Endothelial cell of umbilical vein (primary cell): ENCODE measurements around the gene PNPO. TPM values are rescaled to one million over a fixed set of nuclear protein-coding genes. Genes with fewer than 3 reads are reported as not detected.

ENCODE experiments used
- BruUV-seq: library from RNA; stranded (reverse); fragments of 400-500 nt; replicated peaks from 2 replicates; lab custom pipeline; 2021; lab: Mats Ljungman, UMichigan
- CTCF ChIA-PET: fragments of 300-600, 350-600 bp; sonication (Branson Sonifier 250); formaldehyde crosslinking; loops from one replicate; lab custom pipeline; 2021; ENCODE audit warnings: antibody characterized with exemption, inconsistent platforms; lab: Charles Lee
- POLR2A ChIA-PET: fragments of 300-600, 350-600 bp; sonication (Branson Sonifier 250); formaldehyde crosslinking; loops from one replicate; lab custom pipeline; 2021; ENCODE audit warnings: antibody characterized with exemption, inconsistent platforms; lab: Charles Lee
- DNase-seq: peaks from one replicate; pipeline ENCODE4 v3.0.0-alpha.2; 2011; ENCODE audit warnings: low read depth, low spot score
- FAIRE-seq: peaks from 2 replicates; lab custom pipeline; 2011; peaks lifted over from hg19 to GRCh38; lab: Jason Lieb, UNC
- H2AFZ ChIP-seq: 2 replicates; pipeline ENCODE4 v1.6.0; 2012; ENCODE audit warnings: low read depth, low read length, control low read depth, inconsistent platforms
- H3K27ac ChIP-seq: 2 replicates; pipeline ENCODE4 v1.5.1; 2011; ENCODE audit warnings: low read depth, mild to moderate bottlenecking, control low read depth, low read length, moderate library complexity; ENCODE audit not compliant: insufficient read depth
- H3K27me3 ChIP-seq, 2 experiments: 2 replicates each; pipeline versions ENCODE4 v1.6.0 to v1.6.1; 2011; ENCODE audit warnings: low read length in 2 of 2, mixed read lengths in 1 of 2; ENCODE audit not compliant: control insufficient read depth in 2 of 2, insufficient read depth in 2 of 2
- H3K36me3 ChIP-seq, 2 experiments: 2 replicates in 1 of 2; 3 replicates in 1 of 2; pipeline ENCODE4 v1.5.1; 2011; ENCODE audit warnings: low read length in 2 of 2, mild to moderate bottlenecking in 1 of 2, moderate library complexity in 1 of 2; ENCODE audit not compliant: control insufficient read depth in 2 of 2, insufficient read depth in 2 of 2; ENCODE audit errors: extremely low read depth in 1 of 2
- H3K4me1 ChIP-seq: 3 replicates; pipeline ENCODE4 v1.5.1; 2011; ENCODE audit warnings: mild to moderate bottlenecking, low read length; ENCODE audit not compliant: control insufficient read depth, insufficient read depth; ENCODE audit errors: extremely low read depth
- H3K4me2 ChIP-seq: 2 replicates; pipeline ENCODE4 v1.6.1; 2011; ENCODE audit warnings: low read length, control low read depth, mixed read lengths; ENCODE audit not compliant: insufficient read depth
- H3K4me3 ChIP-seq, 3 experiments: fragments of 200-600 bp in 1 of 3; sonication (generic), shearing (Covaris generic) in 1 of 3; replicated peaks in 1 of 3; 2 replicates each; pipeline ENCODE4 v1.5.1; 2011 to 2016; ENCODE audit warnings: control low read depth in 3 of 3, low read length in 3 of 3, mild to moderate bottlenecking in 2 of 3, inconsistent platforms in 1 of 3, low read depth in 1 of 3, moderate library complexity in 1 of 3; ENCODE audit not compliant: insufficient read depth in 1 of 3
- H3K79me2 ChIP-seq: 2 replicates; pipeline ENCODE4 v1.6.0; 2012; ENCODE audit warnings: low read length, inconsistent platforms; ENCODE audit not compliant: control insufficient read depth, insufficient read depth
- H3K9ac ChIP-seq: replicated peaks from 2 replicates; pipeline ENCODE3; 2011; ENCODE audit warnings: low read length, control low read depth; ENCODE audit not compliant: insufficient read depth; ENCODE audit errors: extremely low read depth
- H3K9me1 ChIP-seq: replicated peaks from 3 replicates; pipeline ENCODE4 v1.6.0; 2011; ENCODE audit warnings: mild to moderate bottlenecking, low read length; ENCODE audit not compliant: control insufficient read depth, insufficient read depth; ENCODE audit errors: extremely low read depth
- H3K9me3 ChIP-seq: replicated peaks from 2 replicates; pipeline ENCODE4 v1.5.1; 2012; ENCODE audit warnings: low read length, inconsistent platforms; ENCODE audit not compliant: control insufficient read depth, insufficient read depth
- H4K20me1 ChIP-seq: replicated peaks from 2 replicates; pipeline ENCODE3; 2011; ENCODE audit warnings: mild to moderate bottlenecking, low read length; ENCODE audit not compliant: control insufficient read depth, insufficient read depth; ENCODE audit errors: extremely low read depth
- CTCF ChIP-seq, 2 donors: IDR thresholded peaks; 1 replicate in 1 of 2; 2 replicates in 1 of 2; pipeline ENCODE4 v1.5.1; 2011; ENCODE audit warnings: low read length in 2 of 2, mild to moderate bottlenecking in 2 of 2, moderate library complexity in 2 of 2, control low read depth in 1 of 2, inconsistent platforms in 1 of 2, low read depth in 1 of 2; ENCODE audit not compliant: insufficient read depth in 1 of 2; ENCODE audit errors: extremely low read depth in 1 of 2
- EZH2 ChIP-seq: IDR thresholded peaks from 2 replicates; pipeline ENCODE4 v1.6.1; 2012; ENCODE audit warnings: borderline replicate concordance, low read depth, mild to moderate bottlenecking, moderate library complexity, low read length, inconsistent platforms; ENCODE audit not compliant: severe bottlenecking
- FOS ChIP-seq: IDR thresholded peaks from 2 replicates; pipeline ENCODE4 v1.6.1; 2011; ENCODE audit warnings: mild to moderate bottlenecking, low read length, moderate library complexity, borderline replicate concordance; ENCODE audit not compliant: insufficient read depth
- GATA2 ChIP-seq: IDR thresholded peaks from 2 replicates; pipeline ENCODE4 v1.7.0; 2011; ENCODE audit warnings: low read depth, mild to moderate bottlenecking, moderate library complexity, mixed read lengths, low read length; ENCODE audit not compliant: insufficient read length, insufficient read depth
- JUN ChIP-seq: IDR thresholded peaks from 2 replicates; pipeline ENCODE4 v1.6.1; 2011; ENCODE audit warnings: borderline replicate concordance, low read depth; ENCODE audit not compliant: insufficient read length, insufficient read depth
- MYC ChIP-seq: IDR thresholded peaks from one replicate; pipeline ENCODE4 v1.6.1; 2011; ENCODE audit warnings: mild to moderate bottlenecking, low read depth, low read length
- POLR2A ChIP-seq: IDR thresholded peaks from 2 replicates; pipeline ENCODE4 v1.6.1; 2012; ENCODE audit warnings: low read depth, mild to moderate bottlenecking, control low read depth, low read length
- POLR2AphosphoS5 ChIP-seq: IDR thresholded peaks from 2 replicates; pipeline ENCODE4 v1.6.1; 2012; ENCODE audit warnings: low read depth, mild to moderate bottlenecking, control low read depth, low read length, moderate library complexity; ENCODE audit not compliant: insufficient read depth
- dilution Hi-C: fragments of 300-500 bp; cut with MboI; formaldehyde crosslinking; loops from one replicate; pipeline ENCODE4 v1.15.0; 2019; ENCODE audit warnings: low sequenced_read_pairs; ENCODE audit not compliant: extremely low pct_ligation_motif_present
- intact Hi-C: fragments of 100-400 bp; cut with micrococcal nuclease; formaldehyde crosslinking; loops from one replicate; pipeline ENCODE4 v1.10.0; 2022
- polyA plus RNA-seq, 4 experiments: library from polyadenylated mRNA; depleted of rRNA in 3 of 4; stranded (reverse) in 3 of 4; unstranded in 1 of 4; fragments of >200 nt; gene quantifications; 2 replicates each; pipeline versions ENCODE4 v1.2.1 to v1.2.3, GENCODE V29; 2011 to 2012; ENCODE audit warnings: missing spikeins in 1 of 4
- total RNA-seq: library from RNA; stranded (reverse); gene quantifications from 2 replicates; pipeline ENCODE4 v1.2.3, GENCODE V29; 2021
- TF ChIP-seq, protein P1 (sequence below): IDR thresholded peaks from 2 replicates; pipeline ENCODE4 v1.6.1; 2011; ENCODE audit not compliant: insufficient read depth, insufficient read length

Gene PNPO
- total and polyA plus RNA-seq, 2 donors (not counting 3 experiments of a cell fraction or from before 2014, with no cell fraction given): 19.7 to 22.0 TPM

- intact Hi-C loops: loop anchor here (1.0 kb wide), 2 partner anchors 21 to 74 kb away; partner anchors contain the start of gene SP2
- ChIA-PET POLR2A (interaction anchor here (1.2 kb wide), 1 partner anchor 48 kb away, joined by 3 read pairs; no protein-coding TSS in a partner anchor), CTCF (interaction anchor here (0.8 to 15.7 kb wide), 23 partner anchors 9 to 135 kb away, joined by 3 to 469 read pairs (median 5); partner anchors contain the start of genes CBX1, PNPO, PRR15L and SCRN2)
- H3K27ac ChIP-seq: no peak overlapping the region
- peak overlapping the region; percentile 93 for H2AFZ ChIP-seq
- H3K9me1 ChIP-seq: no peaks in the 10 kb centered on the region
- peak overlapping the region in 1 of 3 experiments; percentile 18 for H3K4me3 ChIP-seq
- no peaks in the 10 kb centered on the region for H3K27me3 ChIP-seq
- peak overlapping the region; percentile 44 for H3K4me2 ChIP-seq
- H3K79me2 ChIP-seq: no peaks in the 10 kb centered on the region
- DNase-seq (no peak), FAIRE-seq (no peak)
- peaks cover 6% of the 10 kb centered on the region for H3K4me1 ChIP-seq
- H3K36me3 ChIP-seq: peaks cover 0 to 9% of the 10 kb centered on the region in 2 experiments
- H3K9ac ChIP-seq: no peak overlapping the region
- dilution Hi-C loops: no loop called here
- no peaks in the 10 kb centered on the region for H3K9me3 ChIP-seq
- TF ChIP-seq EZH2: no peak
- no peak for TF ChIP-seq POLR2AphosphoS5
- no peak for TF ChIP-seq MYC
- no peak for TF ChIP-seq FOS
- TF ChIP-seq POLR2A: no peak
- no peak for TF ChIP-seq CTCF (IDR thresholded peaks at IDR 0.05; ENCODE audit: extremely low read depth in 1 of 2, insufficient read depth in 1 of 2, low read depth in 1 of 2, low read length in 2 of 2)
- TF ChIP-seq JUN: no peak
- TF ChIP-seq GATA2: no peak
- TF ChIP-seq, protein P1, sequence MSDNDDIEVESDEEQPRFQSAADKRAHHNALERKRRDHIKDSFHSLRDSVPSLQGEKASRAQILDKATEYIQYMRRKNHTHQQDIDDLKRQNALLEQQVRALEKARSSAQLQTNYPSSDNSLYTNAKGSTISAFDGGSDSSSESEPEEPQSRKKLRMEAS: no peak
- BruUV-seq: no TSS peak
- H4K20me1 ChIP-seq: no peaks in the 10 kb centered on the region
Measured at GRCh38 chr17:47969930-47970724, 28.8 kb downstream of the PNPO start.
